ENCODE measurements around the gene TP73. TPM values are rescaled to one million over a fixed set of nuclear protein-coding genes. Genes with fewer than 3 reads are reported as not detected.

The TP73 gene
- total RNA-seq, 1 donor from 2014 or later, result 2.2 TPM

- Mint-ChIP-seq H3K4me3 (ENCODE audit: low read depth) (no peak overlapping the region), H3K36me3 (ENCODE audit: insufficient read depth) (peaks cover 8% of the 10 kb centered on the region), H3K9me3 (ENCODE audit: low read depth) (no peaks in the 10 kb centered on the region), H3K4me1 (ENCODE audit: low read depth) (no peaks in the 10 kb centered on the region), H3K27ac (no peak overlapping the region), H3K27me3 (peaks cover 7% of the 10 kb centered on the region)
- DNase-seq (ENCODE audit: low spot score, unreplicated experiment), result no peak
- TF ChIP-seq CTCF (IDR thresholded peaks at IDR 0.05; ENCODE audit: unreplicated experiment), result no peak
Measured at GRCh38 chr1:3733094-3733882, 81.0 kb downstream of the TP73 start.

- no peak for DNase-seq (ENCODE audit: low spot score, unreplicated experiment)
- TF ChIP-seq CTCF (IDR thresholded peaks at IDR 0.05; ENCODE audit: unreplicated experiment), result no peak
- H3K9me3 Mint-ChIP-seq (ENCODE audit: low read depth), result no peaks in the 10 kb centered on the region
- H3K4me1 Mint-ChIP-seq (ENCODE audit: low read depth), result no peaks in the 10 kb centered on the region
- peaks cover 1% of the 10 kb centered on the region for H3K27me3 Mint-ChIP-seq
- no peak overlapping the region for H3K27ac Mint-ChIP-seq
- H3K36me3 Mint-ChIP-seq (ENCODE audit: insufficient read depth), result peaks cover 8% of the 10 kb centered on the region
- no peak overlapping the region for H3K4me3 Mint-ChIP-seq (ENCODE audit: low read depth)
Measured at GRCh38 chr1:3733883-3734589, 81.7 kb downstream of the TP73 start.

- Mint-ChIP-seq H3K4me3 (ENCODE audit: low read depth) (no peak overlapping the region), H3K27ac (no peak overlapping the region), H3K4me1 (ENCODE audit: low read depth) (no peaks in the 10 kb centered on the region), H3K36me3 (ENCODE audit: insufficient read depth) (peaks cover 8% of the 10 kb centered on the region), H3K9me3 (ENCODE audit: low read depth) (no peaks in the 10 kb centered on the region), H3K27me3 (no peaks in the 10 kb centered on the region)
- no peak for TF ChIP-seq CTCF (IDR thresholded peaks at IDR 0.05; ENCODE audit: unreplicated experiment)
- no peak for DNase-seq (ENCODE audit: low spot score, unreplicated experiment)
Measured at GRCh38 chr1:3734602-3735001, 82.3 kb downstream of the TP73 start.

GRCh38 chr1:3735027-3735681, 82.8 kb downstream of the TP73 start:
- Mint-ChIP-seq H3K4me3 (ENCODE audit: low read depth) (no peak overlapping the region), H3K4me1 (ENCODE audit: low read depth) (no peaks in the 10 kb centered on the region), H3K27ac (no peak overlapping the region), H3K36me3 (ENCODE audit: insufficient read depth) (peaks cover 8% of the 10 kb centered on the region), H3K9me3 (ENCODE audit: low read depth) (no peaks in the 10 kb centered on the region), H3K27me3 (no peaks in the 10 kb centered on the region)
- no peak for DNase-seq (ENCODE audit: low spot score, unreplicated experiment)
- TF ChIP-seq CTCF (IDR thresholded peaks at IDR 0.05; ENCODE audit: unreplicated experiment), result no peak

GRCh38 chr1:3735688-3736087, 83.4 kb downstream of the TP73 start:
- TF ChIP-seq CTCF (IDR thresholded peaks at IDR 0.05; ENCODE audit: unreplicated experiment), result no peak
- H3K36me3 Mint-ChIP-seq (ENCODE audit: insufficient read depth), result peaks cover 9% of the 10 kb centered on the region
- H3K4me3 Mint-ChIP-seq (ENCODE audit: low read depth), result no peak overlapping the region
- H3K4me1 Mint-ChIP-seq (ENCODE audit: low read depth), result no peaks in the 10 kb centered on the region
- H3K27me3 Mint-ChIP-seq, result no peaks in the 10 kb centered on the region
- H3K27ac Mint-ChIP-seq, result no peak overlapping the region
- H3K9me3 Mint-ChIP-seq (ENCODE audit: low read depth), result no peaks in the 10 kb centered on the region
- no peak for DNase-seq (ENCODE audit: low spot score, unreplicated experiment)
